ENCODE data around the gene ZDHHC18. TPM values are rescaled to one million over a fixed set of nuclear protein-coding genes. Genes with fewer than 3 reads are reported as not detected.
"Not testable (repeated sequence)": the region's sequence is repeated elsewhere in the genome, so short reads cannot be mapped to it uniquely, and the experiment has no call there.

Gene ZDHHC18
- total RNA-seq, 6 donors from 2014 or later: 18.9 to 35.9 (median 24.9) TPM

DNA sequence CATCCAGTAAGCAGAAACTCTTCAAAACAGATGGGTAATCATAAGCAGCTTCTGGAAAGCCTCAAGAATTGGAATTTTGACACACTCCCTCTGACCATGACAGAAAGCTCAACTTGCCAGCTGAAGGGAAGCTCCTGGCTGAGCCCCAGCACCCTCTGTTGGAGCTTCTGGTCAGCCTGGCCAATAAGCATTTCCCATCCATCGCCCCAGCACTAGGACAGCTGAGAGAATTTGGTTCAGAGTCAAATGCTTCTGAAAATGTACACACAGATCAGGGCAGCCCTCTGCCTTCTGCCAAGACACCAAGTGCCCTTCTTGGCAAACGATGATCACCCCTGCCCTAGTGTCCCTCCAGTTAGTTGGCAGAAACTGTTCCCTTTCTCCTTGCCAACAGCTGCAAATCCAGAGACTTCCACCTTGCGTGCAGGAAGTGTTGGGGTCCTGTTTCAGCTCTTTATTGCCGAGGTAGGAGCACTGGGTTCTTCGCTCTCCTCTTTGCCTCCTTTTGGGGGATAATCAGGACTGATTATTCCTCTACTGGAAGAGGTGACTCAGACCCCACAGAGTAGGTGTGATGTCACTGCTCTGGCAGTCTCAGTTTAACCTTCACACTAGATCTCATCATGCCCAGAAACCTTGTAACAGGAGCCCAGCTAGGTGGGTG, 26.9 kb upstream of the ZDHHC18 start:
- TF ChIP-seq POLR2A (IDR thresholded peaks at IDR 0.05): no peak
- TF ChIP-seq, protein P1, sequence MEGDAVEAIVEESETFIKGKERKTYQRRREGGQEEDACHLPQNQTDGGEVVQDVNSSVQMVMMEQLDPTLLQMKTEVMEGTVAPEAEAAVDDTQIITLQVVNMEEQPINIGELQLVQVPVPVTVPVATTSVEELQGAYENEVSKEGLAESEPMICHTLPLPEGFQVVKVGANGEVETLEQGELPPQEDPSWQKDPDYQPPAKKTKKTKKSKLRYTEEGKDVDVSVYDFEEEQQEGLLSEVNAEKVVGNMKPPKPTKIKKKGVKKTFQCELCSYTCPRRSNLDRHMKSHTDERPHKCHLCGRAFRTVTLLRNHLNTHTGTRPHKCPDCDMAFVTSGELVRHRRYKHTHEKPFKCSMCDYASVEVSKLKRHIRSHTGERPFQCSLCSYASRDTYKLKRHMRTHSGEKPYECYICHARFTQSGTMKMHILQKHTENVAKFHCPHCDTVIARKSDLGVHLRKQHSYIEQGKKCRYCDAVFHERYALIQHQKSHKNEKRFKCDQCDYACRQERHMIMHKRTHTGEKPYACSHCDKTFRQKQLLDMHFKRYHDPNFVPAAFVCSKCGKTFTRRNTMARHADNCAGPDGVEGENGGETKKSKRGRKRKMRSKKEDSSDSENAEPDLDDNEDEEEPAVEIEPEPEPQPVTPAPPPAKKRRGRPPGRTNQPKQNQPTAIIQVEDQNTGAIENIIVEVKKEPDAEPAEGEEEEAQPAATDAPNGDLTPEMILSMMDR (IDR thresholded peaks at IDR 0.05): no peak

GRCh38 chr1:26803932-26804331, 22.6 kb upstream of the ZDHHC18 start:
- H3K9me3 ChIP-seq; H3K27ac ChIP-seq; H3K27me3 ChIP-seq; ATAC-seq (ENCODE audit: low FRiP score in 2 of 2); H3K36me3 ChIP-seq; H3K4me3 ChIP-seq: not testable (repeated sequence)
- peaks cover 16 to 24% (median 22%) of the 10 kb centered on the region in 4 donors for H3K4me1 ChIP-seq
- WGBS, 2 donors: 98% methylated on average over 19 of the region's 36 CpGs; no CpG with 5 or more reads in 1 of the 2 donors
- DNase-seq: peak in 1 of 2 donors; percentile 66

More for the DNA sequence above, 26.9 kb upstream of the ZDHHC18 start:
- H3K27me3 ChIP-seq: no peaks in the 10 kb centered on the region
- peaks cover 17 to 25% (median 23%) of the 10 kb centered on the region in 4 donors for H3K4me1 ChIP-seq
- DNase-seq (peak in 1 of 2 donors; percentile 33), ATAC-seq (ENCODE audit: low FRiP score in 2 of 2) (peak; percentile 47 to 81)
- no peaks in the 10 kb centered on the region for H3K9me3 ChIP-seq
- peak overlapping the region; percentile 61 to 85 (median 76) for H3K27ac ChIP-seq
- WGBS, 2 donors: 41 to 54% methylated on average over 5 of the region's 5 CpGs
- H3K4me3 ChIP-seq: peak overlapping the region in 2 of 4 donors; percentile 5 to 21
- H3K36me3 ChIP-seq: peaks cover 6 to 18% (median 8%) of the 10 kb centered on the region in 4 donors

DNA sequence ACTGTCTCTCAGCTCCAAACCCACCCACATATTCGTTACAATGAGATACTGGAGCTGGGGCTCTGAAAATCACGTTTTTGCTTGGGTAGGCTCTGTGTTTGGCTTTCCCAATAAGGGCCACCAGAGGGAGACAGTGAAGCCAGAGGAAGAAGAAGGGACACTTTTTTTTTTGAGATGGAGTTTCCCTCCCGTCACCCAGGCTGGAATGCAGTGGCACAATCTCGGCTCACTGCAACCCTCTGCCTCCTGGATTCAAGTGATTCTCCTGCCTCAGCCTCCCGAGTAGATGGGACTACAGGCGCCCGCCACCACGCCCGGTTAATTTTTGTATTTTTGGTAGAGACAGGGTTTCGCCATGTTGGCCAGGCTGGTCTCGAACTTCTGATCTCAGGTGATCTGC, 16.4 kb upstream of the ZDHHC18 start:
- H3K27me3 ChIP-seq, H3K4me3 ChIP-seq, H3K27ac ChIP-seq, H3K9me3 ChIP-seq, H3K4me1 ChIP-seq, H3K36me3 ChIP-seq: not testable (repeated sequence)
- TF ChIP-seq, protein P1 (IDR thresholded peaks at IDR 0.05): peak; percentile 42 to 72 (median 65)
- DNase-seq (peak in 1 of 2 donors; percentile 59), ATAC-seq (ENCODE audit: low FRiP score in 2 of 2) (peak; percentile 62 to 85)
- 55 to 58% methylated on average over 11 of the region's 11 CpGs for WGBS, 2 donors

GRCh38 chr1:26811057-26811456, 15.4 kb upstream of the ZDHHC18 start:
- 64 to 72% methylated on average over 4 of the region's 4 CpGs for WGBS, 2 donors
- no peaks in the 10 kb centered on the region for H3K36me3 ChIP-seq
- H3K9me3 ChIP-seq: no peaks in the 10 kb centered on the region
- H3K4me1 ChIP-seq: peaks cover 3 to 5% (median 3%) of the 10 kb centered on the region in 4 donors
- H3K4me3 ChIP-seq: no peak overlapping the region
- no peak for TF ChIP-seq POLR2AphosphoS5 (IDR thresholded peaks at IDR 0.05)
- no peak for TF ChIP-seq EP300 (IDR thresholded peaks at IDR 0.05)
- TF ChIP-seq, protein P1 (IDR thresholded peaks at IDR 0.05): no peak
- no peak for TF ChIP-seq POLR2A (IDR thresholded peaks at IDR 0.05)
- H3K27me3 ChIP-seq: no peaks in the 10 kb centered on the region
- no peak overlapping the region for H3K27ac ChIP-seq
- DNase-seq (no peak), ATAC-seq (ENCODE audit: low FRiP score in 2 of 2) (no peak)

- ATAC-seq (ENCODE audit: low FRiP score in 2 of 2): no peak
- H3K27me3 ChIP-seq: no peaks in the 10 kb centered on the region
- no peak for TF ChIP-seq POLR2AphosphoS5 (IDR thresholded peaks at IDR 0.05)
- no peak for TF ChIP-seq POLR2A (IDR thresholded peaks at IDR 0.05)
- no peak for TF ChIP-seq EP300 (IDR thresholded peaks at IDR 0.05)
- TF ChIP-seq, protein P1 (IDR thresholded peaks at IDR 0.05): no peak
- no peak overlapping the region for H3K4me3 ChIP-seq
- no peak overlapping the region for H3K27ac ChIP-seq
- H3K4me1 ChIP-seq: peaks cover 3 to 5% (median 3%) of the 10 kb centered on the region in 4 donors
- DNase-seq: no peak
- H3K9me3 ChIP-seq: no peaks in the 10 kb centered on the region
- no peaks in the 10 kb centered on the region for H3K36me3 ChIP-seq
Observed at GRCh38 chr1:26811708-26812107, 14.8 kb upstream of the ZDHHC18 start.
